ENCODE results near the gene EYA4.

DNA sequence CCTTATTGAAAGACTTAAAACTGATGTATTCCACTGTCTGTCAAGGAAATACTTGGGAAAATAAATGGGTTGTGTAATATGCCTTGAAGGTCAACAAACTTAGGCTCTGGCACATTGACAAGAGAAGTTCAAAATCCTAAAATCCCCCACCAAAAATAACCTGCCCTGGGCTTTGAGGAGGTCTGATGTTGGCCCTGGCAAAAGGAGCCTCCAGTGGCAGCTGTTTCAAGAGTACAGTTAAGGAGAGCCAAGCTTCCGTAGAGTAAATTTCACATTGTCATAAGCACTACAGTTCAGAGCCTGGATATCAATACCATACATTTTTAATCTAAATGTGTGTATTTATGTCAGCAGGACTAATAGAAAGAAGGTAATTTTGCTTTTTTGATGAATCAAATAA, 282.7 kb downstream of the EYA4 start:
- TF ChIP-seq EZH2 (IDR thresholded peaks at IDR 0.05; ENCODE audit: low read length, unreplicated experiment) (no peak), EZH2phosphoT487 (IDR thresholded peaks at IDR 0.05; ENCODE audit: borderline replicate concordance, low read length) (no peak)
- TF ChIP-seq, protein P1, sequence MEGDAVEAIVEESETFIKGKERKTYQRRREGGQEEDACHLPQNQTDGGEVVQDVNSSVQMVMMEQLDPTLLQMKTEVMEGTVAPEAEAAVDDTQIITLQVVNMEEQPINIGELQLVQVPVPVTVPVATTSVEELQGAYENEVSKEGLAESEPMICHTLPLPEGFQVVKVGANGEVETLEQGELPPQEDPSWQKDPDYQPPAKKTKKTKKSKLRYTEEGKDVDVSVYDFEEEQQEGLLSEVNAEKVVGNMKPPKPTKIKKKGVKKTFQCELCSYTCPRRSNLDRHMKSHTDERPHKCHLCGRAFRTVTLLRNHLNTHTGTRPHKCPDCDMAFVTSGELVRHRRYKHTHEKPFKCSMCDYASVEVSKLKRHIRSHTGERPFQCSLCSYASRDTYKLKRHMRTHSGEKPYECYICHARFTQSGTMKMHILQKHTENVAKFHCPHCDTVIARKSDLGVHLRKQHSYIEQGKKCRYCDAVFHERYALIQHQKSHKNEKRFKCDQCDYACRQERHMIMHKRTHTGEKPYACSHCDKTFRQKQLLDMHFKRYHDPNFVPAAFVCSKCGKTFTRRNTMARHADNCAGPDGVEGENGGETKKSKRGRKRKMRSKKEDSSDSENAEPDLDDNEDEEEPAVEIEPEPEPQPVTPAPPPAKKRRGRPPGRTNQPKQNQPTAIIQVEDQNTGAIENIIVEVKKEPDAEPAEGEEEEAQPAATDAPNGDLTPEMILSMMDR (conservative IDR thresholded peaks at IDR 0.05; ENCODE audit: low read depth, low read length) = no peak

All from PC-3 (cell line).